ENCODE data around the gene CFAP97. TPM values are rescaled to one million over a fixed set of nuclear protein-coding genes. Genes with fewer than 3 reads are reported as not detected.

Gene CFAP97
- total RNA-seq, 4 donors from 2014 or later, result 27.7 to 34.7 (median 32.0) TPM

DNA sequence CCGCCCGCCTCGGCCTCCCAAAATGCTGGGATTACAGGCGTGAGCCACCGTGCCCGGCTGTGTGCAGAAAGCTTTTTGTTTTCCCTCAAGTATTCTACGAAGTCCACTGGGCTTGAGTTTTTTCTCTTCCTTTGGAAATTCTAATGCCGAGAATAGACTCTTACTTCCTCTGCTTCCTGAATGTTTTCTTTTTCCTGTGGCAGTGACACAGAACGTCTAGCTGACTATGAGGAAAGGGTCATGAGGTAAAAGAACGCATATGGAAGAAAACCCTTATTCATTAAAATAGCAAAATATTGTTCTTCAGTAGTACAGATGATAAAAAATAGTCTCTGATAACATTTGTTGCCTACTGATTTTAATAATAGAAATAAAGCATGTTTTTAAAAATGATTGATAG, 65.6 kb downstream of the CFAP97 start:
- ATAC-seq (ENCODE audit: low FRiP score), result no peak
- DNase-seq (ENCODE audit: low spot score), result no peak
- TF ChIP-seq, protein P1, sequence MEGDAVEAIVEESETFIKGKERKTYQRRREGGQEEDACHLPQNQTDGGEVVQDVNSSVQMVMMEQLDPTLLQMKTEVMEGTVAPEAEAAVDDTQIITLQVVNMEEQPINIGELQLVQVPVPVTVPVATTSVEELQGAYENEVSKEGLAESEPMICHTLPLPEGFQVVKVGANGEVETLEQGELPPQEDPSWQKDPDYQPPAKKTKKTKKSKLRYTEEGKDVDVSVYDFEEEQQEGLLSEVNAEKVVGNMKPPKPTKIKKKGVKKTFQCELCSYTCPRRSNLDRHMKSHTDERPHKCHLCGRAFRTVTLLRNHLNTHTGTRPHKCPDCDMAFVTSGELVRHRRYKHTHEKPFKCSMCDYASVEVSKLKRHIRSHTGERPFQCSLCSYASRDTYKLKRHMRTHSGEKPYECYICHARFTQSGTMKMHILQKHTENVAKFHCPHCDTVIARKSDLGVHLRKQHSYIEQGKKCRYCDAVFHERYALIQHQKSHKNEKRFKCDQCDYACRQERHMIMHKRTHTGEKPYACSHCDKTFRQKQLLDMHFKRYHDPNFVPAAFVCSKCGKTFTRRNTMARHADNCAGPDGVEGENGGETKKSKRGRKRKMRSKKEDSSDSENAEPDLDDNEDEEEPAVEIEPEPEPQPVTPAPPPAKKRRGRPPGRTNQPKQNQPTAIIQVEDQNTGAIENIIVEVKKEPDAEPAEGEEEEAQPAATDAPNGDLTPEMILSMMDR (IDR thresholded peaks at IDR 0.05), result no peak

DNA sequence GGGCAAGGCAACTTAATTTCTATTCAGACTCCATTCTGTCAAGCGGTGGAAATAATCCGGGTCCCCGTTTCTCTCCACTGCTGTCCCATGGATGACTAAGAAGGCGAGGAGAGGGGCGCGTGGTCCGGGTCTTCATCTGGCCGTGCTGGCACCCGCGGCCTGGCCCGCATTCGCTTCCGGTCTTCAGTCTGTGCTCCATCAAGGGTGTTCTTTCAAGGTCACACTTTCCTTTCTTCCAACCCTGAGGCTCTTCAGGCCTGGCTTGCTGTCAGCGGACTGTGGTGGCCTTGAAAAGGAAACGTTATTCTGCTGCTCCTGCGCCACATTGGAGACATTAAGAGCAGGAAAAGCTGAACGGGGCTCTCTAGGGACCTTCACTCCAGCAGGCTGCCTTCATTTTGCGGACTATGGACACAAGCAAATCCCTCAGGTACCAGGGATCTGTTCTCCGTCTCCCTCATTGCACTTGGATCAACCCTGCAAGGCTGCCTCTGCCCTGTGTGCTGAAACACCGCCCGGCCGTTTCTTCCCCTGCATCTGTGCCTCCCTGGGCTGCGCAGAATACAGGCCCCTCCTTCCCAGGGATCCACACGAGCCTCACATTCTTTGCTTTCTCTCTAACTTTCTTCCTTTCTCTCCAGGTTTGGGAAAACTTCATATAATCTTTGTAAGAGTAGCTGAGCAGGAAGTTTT, 66.4 kb downstream of the CFAP97 start:
- ATAC-seq (ENCODE audit: low FRiP score), result no peak
- TF ChIP-seq, protein P1 (IDR thresholded peaks at IDR 0.05), result no peak
- DNase-seq (ENCODE audit: low spot score), result no peak

DNA sequence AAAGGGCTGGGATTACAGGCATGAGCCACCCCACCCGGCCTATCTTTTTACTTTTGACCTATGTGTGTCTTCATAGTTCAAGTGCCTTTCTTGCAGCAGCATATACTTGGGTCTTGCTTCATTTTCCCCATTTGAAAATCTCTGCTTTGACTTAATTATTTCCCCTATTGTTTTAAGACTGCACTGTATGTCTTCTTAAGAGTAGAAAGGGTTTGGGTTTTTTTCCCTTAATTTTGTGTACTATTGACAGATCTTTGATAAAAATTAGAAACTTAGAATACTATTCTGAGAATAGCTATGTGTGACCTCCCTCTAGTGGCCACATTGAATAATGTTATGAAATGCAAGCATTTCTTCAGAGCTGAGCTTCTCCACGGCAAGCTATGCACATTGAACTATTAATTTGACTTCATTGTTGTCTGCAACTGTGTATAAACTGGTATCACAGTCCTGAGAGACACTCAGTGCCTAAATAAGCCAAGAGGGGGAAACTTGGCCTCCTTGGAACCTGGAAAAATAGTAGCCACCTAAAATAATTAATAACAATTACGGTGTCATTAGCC, 69.4 kb downstream of the CFAP97 start:
- DNase-seq (ENCODE audit: low spot score) (no peak), ATAC-seq (ENCODE audit: low FRiP score) (peak; percentile 76)
- TF ChIP-seq, protein P1 (IDR thresholded peaks at IDR 0.05), result peak in 1 of 3 donors; percentile 4

DNA sequence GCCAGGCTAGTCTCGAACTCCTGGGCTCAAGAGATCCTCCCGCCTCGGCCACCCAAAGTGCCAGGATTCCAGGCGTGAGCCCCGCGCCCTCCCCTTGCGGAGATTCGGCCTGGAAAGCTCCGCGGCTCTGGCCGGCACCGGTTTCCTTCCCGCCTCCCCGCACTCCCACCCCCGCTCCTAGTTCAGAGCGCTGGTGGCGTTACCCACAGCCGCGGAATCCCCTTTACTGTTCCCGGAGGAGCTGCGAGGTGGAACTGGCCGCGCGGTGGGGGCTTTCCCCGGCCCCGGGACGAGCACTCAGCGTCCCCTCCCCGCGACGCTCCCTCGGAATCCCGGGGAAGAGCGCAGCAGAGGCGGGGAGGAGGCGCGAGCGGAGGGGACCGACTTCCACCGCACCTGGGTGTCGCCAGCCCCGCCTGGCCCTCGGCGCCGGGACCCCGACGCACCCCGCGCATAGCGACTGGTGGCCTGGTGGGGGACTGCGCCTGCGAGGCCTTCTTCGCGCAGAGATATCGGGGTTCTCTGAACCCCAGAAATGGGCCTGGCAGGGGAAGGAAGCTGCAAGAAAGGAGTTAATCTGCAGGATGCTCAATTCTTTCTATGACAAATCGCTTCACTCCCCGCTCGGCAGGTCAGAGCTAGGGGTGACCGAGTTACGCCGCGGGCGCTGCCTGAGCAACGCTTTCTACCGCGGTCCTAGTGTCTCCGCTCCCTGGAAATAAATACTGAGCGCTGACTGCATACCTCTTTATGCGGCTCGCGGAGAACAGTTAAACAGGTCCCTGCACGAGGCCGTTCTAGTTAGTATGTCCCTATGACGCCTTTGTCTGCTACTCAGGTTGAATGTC, 75.3 kb downstream of the CFAP97 start:
- TF ChIP-seq, protein P1 (IDR thresholded peaks at IDR 0.05), result no peak
- DNase-seq (ENCODE audit: low spot score) (no peak), ATAC-seq (ENCODE audit: low FRiP score) (peak; percentile 70)

DNA sequence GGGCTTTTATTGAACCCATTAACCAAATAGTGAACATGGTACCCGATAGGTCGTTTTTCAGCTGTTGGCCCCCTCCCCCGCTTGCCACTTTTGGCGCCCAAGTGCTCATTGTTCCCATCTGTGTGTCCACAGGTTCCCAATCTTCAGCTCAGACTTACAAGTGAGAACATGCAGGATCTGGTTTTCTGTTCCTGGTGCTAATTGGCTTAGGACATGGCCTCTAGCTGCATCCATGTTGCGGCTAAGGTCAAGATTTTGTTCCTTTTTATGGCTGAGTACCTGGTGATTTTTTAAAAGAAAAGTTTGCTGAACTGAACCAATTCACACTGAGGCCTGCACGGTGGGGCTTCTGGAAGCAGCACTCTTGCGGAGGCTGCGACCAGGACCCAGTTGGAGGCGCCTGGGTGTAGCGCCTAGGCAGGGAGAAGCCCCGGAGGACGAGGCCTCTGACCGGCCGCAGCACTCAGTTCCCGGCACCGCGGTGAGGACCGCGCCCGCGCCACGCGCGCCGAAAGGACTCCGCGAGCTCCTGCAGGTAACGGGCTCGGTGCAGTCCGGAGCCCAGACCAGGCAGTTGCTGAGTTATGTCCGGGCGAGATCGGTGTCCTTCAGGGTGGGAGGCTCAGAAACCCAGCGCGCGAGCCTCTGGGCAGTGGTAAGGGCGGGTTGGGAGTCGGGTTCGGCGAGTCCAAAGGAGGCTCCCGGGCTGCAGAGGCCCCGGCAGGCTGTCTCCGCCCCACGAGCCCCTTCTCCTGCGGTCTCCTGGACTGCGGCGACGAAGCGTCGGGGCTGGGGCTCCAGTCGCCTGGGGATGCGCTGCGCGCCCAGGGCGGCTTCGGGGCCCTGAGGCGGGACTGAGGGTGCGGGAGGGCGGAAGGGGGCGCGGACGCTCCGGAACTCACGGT, 76.5 kb downstream of the CFAP97 start:
- TF ChIP-seq, protein P1 (IDR thresholded peaks at IDR 0.05), result no peak
- no peak for DNase-seq (ENCODE audit: low spot score)
- peak; percentile 60 for ATAC-seq (ENCODE audit: low FRiP score)

DNA sequence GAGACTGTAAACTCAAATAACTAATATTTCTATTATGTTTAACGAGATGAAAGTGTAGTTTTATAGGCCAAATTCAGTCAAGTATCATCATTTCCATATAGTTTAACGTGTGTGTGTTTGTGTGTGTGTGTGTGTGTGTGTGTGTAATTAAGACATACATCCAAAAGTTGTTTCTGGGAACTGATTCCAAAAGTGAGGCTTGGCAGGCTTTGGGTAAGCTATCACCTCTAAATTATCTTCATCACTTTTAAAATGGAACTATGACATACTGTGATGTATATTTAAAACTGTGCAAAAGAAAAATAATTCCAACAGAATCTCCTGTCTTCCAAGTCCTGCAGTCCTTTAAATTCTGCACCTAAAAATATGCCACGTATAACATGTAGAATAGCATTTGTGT, 79.8 kb downstream of the CFAP97 start:
- TF ChIP-seq, protein P1 (IDR thresholded peaks at IDR 0.05), result no peak
- DNase-seq (ENCODE audit: low spot score), result no peak
- no peak for ATAC-seq (ENCODE audit: low FRiP score)

All from omental fat pad (tissue), 4 donors.